HG03575 (cell line): ENCODE measurements around the gene RRBP1.

ENCODE experiments used
- ATAC-seq: cut with Tn5 transposase; IDR thresholded peaks from one replicate; pipeline ENCODE4 v1.9.1; 2021; ENCODE audit not compliant: unreplicated experiment, insufficient number of reproducible peaks, low FRiP score; ENCODE audit errors: extremely low read depth

Gene RRBP1

GRCh38 chr20:17654649-17655285 is 27.3 kb downstream of the RRBP1 start:
- no peak for ATAC-seq

DNA sequence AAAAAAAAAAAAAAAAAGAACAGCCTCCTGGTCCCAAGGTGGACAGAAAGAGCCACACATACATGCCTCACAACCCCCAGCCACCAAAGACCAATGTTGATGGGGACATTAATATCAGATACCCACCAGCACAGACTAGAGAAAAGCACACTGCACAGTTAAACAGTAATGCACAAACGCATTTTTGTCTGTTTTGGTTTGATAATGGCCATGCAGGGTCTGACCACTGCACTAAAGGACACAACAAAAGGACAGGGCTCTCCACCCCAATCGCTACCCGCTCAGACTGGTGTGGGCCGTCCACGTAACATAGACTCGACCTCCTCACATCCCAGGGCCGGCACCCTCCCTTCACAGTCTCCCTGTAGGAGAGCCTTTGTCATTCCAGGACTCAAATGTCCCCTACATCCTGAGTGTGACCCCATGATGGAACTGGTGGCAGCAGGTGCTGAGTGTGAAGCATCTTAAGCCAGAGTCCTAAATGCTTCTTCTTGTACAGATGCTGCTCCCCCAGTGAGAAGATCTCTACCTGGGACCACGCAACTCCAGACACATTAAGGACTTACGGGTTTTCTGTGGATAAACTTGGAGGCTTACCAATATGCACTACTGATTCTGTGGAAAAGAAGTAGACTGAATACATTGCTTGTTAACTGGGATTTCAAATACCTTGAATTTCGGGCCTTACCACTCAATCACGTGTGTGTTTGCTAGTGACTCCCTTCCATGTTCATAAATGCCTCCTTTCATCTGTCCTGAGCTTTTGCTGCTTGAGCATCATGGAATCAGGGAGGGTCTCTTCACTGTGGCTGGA is 28.0 kb downstream of the RRBP1 start:
- no peak for ATAC-seq

- no peak for ATAC-seq
Observed at GRCh38 chr20:17652411-17652810, 29.6 kb downstream of the RRBP1 start.

DNA sequence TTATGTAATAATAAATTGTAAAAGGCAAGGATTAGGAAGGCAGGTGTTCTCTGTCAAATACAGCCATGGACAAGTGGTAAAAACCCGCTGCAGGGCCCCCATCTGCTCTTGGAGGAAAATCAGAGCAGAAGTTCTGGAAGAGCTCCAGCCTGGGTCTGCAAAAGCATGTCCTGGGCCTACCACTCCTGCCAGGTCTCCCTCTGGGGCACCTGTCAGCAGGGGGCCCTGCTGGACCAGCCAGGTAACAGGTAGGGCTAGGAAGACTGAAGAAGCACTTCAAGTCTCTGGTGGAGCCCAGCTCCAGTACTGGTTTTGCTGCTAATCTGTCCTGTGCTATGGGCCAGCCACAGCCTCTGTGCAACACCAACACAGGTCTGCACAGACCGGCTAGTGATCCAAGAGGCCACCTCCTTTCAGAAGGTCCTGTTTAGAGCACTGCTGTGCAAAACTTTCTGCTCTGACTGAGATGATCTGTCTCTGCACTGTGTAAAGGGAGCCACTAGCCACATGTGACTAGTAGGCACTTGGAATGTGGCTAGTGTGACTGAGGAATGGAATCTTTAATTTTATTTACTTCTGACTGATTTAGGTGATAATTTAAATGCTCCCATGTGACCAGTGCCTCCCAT is 30.2 kb downstream of the RRBP1 start:
- no peak for ATAC-seq

DNA sequence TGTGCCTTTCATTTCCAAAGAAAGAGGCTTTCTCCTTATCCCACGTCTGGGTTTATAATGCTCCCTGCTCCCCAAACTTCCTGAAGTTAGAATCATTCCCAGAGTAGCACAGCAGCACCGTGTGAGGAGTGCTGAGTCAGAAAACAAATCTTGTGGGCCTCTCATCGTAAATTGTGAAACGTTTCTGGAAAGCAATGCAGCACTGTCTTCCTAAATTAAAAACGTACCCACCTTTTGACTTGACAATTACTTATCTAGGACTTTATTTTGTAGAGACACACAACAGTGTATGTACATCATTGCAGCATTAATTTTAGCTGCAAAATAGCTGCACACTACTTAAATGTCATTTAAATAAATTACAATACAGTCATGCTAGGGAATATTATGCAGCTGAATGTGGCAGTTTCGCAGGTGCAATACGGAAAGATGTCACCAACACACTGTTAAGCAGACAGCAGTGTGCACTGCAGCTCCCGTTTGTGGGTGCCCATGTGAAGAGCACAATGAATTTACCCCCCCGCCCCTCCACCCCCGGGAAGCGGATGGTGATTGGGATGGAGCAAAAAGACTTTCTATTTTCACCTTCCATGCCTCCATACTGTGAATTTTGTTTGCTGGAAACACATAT is 30.8 kb downstream of the RRBP1 start:
- ATAC-seq = no peak

- no peak for ATAC-seq
Observed at GRCh38 chr20:17650301-17651128, 31.5 kb downstream of the RRBP1 start.

DNA sequence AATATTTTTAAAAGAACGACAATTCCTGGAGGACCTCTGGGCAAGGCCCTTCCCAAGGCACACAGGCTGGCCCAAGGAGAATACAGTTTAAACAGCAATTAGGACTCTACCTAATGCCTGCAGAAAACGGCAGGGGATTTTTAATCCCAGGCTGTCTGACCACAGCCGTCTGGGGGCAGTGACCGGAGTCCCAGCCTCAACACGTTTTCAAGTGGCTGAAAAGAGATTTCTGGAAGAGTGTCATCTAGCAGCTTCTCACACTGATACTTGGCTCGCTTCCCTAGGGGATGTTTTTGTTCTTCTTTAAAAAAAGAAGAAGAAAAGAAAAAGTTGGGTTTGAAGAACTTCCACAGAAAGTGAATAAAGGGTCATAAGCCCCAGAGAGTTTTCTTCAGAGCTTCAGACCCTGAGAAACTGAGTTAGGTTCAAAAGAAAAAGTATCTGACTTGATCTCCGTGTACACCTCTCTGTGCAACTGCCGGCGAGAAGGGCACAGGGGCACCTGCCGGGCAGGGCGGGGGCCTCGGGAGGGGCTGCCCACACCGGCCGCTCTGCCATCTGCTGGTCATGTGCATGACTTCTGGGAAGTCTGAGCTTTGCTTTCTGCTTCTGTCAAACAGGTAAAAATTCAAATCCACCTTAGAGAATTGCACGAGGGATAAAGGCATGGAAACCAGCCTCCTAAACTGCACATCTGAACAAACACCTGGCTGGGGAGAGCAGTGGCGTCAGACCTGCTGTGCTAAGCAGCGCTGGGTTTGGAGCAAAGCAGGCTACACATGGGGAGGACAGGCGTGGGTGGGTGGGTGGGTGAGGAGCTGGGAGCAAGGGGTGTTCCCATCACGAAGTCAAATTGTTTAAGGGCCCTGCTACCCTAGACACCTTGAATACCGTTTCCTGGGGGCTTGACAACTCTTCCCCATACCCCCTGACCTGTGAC is 33.0 kb downstream of the RRBP1 start:
- ATAC-seq = no peak

GRCh38 chr20:17648315-17648646 is 33.8 kb downstream of the RRBP1 start:
- no peak for ATAC-seq

GRCh38 chr20:17647391-17648314 is 34.4 kb downstream of the RRBP1 start:
- no peak for ATAC-seq

DNA sequence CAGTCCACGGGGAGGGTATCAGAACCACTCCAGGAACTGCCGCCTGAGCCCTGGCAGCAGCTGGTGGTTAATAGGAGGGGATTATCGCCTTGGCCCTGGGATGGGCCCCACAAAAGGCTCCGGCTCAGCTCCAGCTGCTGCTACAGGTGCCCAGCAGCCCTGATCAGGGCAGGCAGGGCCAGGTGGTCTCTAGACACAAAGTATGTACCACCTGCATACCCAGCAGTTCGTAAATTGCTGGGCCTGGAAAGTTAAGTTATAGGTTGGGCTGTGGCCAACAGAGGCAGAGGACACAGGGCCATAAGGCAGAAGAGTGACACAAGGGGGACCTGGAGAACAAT is 35.1 kb downstream of the RRBP1 start:
- no peak for ATAC-seq

- ATAC-seq = no peak
Observed at GRCh38 chr20:17646209-17646960, 35.7 kb downstream of the RRBP1 start.

DNA sequence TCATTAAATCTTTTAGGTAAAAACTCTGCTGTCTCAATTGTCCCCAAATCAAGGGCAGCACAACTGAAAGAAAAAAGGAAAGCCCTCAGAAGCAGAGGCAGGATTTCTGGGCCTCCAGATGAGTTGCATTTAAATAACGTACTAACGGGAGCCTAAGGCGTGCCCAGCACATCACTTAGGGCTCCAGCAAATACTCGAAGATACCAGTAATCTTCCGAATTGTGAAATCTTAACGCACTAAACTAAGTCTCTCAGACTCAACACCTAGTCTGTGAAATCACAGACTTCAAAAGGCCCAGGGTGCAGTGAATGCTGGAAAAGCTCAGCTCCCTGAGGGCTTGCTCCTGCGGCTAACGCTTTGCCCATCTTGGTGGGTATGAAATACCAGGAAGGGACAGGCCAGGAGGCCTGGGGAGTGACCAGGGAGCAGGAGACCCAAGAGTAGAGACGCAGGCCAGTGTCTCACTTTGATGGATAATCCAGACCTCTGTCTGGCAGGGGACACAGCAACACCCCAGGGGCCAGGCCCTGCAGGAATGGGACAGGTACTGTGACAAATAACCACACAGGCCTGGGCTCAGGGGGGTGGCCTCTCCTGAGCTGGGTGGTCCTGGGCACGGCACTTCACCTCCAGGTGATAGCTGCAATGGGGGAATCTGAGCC is 36.4 kb downstream of the RRBP1 start:
- no peak for ATAC-seq

- ATAC-seq = no peak
Observed at GRCh38 chr20:17645010-17645409, 37.0 kb downstream of the RRBP1 start.

- ATAC-seq = no peak
Observed at GRCh38 chr20:17644451-17644850, 37.6 kb downstream of the RRBP1 start.

DNA sequence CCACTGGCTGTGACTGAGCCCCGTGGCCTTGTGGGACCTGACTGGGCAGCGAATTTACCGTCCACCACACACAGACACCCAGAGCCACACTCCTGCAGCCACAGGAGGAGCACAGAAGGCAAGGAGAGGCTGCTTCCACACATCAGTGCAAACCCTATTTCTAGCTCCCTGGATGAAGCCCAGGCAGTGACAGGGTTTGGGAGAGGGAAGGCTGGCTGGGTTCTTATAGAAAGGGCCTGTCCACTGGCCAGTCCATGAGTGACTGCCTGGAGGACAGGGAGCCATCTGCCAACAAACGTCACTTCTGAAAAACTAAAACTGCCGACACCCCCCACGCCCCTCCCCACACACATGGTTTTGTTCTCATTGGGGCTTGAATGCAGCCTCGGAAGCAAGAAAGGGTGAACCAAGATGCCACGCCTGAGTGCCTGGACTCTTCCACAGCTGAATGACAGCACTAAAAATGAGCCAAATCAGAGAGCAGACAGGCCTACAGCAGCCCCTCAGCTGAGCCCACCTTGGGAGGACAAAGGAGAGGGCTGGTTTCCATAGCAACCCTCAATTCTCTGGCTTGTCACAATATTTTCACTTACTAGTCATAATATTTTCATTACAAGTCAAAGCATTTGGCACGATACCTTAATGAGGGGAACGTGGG is 38.4 kb downstream of the RRBP1 start:
- ATAC-seq = no peak
